NCI-H1105 treated with DMSO at 0.1 percent for 48 hours (cell line): ENCODE measurements around the gene ITGB8.

Source experiments
- DNase-seq: peaks from one replicate; lab custom pipeline; 2025; lab: John Stamatoyannopoulos, UW

The ITGB8 gene

DNA sequence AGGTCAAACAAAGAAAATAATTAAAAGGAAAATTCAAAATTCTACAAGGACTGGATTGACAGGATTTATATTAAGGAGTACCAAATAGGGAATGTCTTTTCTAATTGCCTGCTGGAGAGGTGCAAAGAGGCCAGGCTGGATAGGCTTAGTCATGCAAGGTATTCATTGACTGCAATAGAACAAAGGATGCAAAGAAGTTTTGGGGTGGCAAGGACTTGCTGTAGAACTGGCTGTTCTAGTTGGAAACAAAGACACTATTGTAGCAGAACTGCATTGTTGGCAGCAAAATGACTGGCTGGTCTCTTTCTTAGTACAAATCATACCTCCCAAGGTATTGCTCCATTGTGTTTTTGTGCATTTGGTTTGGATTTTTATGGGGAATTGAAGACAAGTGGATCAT, 10.1 kb downstream of the ITGB8 start:
- no peak for DNase-seq

GRCh38 chr7:20343205-20343604, 12.5 kb downstream of the ITGB8 start:
- no peak for DNase-seq

GRCh38 chr7:20343941-20344340, 13.2 kb downstream of the ITGB8 start:
- no peak for DNase-seq

GRCh38 chr7:20344396-20344795, 13.7 kb downstream of the ITGB8 start:
- DNase-seq, result no peak

- no peak for DNase-seq
Measured at GRCh38 chr7:20346577-20346976, 15.9 kb downstream of the ITGB8 start.

GRCh38 chr7:20347680-20348079, 17.0 kb downstream of the ITGB8 start:
- peak; percentile 85 for DNase-seq

DNA sequence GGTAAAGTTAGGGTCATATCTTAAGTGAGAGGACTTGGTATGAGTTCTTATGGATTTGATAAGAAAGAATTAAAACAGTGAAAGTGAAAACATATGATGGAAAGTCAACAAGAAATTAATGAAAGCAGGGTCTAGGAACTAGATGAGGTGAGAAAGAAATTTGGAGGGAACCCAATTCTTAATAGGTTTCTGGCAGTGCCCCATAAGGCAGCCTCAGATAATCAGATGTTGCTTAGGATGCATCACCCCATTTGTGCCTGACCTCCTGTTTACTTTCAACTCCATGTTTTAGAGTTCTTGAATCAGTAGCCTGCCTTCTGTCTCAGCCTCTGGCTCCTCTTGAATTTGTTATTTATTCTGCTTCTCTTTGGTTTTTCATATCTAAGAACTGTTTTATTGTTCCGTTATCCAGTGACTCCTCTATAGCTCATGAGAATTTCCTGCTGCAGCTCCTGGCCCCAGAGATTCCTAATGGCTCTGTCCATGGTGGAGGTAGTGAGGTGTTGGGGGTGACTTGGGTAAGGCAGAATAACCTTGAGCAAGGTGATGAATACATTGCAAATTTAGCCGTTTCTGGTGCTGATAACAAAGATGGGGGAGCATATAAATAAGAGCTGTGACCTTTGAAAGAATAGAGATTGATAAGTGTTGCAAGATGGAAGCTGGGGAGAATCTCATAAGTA, 17.6 kb downstream of the ITGB8 start:
- DNase-seq, result peak; percentile 85

DNA sequence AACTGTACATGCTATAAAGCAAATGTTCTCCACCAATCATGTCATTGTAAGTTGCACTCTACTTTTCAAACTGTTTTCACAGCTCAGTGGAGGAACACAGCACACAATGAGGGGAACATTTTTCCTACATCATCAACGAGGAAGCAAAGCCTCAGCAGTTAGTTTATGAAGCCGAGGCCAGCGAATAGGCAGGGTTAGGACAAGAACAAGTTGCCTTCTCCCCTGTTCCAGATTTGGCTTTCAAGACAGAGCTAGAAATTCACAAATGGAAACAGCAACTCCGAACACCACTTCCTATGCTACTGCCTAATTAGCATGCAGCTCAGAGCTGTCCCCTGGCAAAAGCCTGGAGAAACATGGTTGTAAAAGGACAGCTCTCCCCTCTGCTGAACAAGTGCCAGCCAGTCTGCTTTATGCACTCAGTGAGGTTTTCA, 19.8 kb downstream of the ITGB8 start:
- no peak for DNase-seq

DNA sequence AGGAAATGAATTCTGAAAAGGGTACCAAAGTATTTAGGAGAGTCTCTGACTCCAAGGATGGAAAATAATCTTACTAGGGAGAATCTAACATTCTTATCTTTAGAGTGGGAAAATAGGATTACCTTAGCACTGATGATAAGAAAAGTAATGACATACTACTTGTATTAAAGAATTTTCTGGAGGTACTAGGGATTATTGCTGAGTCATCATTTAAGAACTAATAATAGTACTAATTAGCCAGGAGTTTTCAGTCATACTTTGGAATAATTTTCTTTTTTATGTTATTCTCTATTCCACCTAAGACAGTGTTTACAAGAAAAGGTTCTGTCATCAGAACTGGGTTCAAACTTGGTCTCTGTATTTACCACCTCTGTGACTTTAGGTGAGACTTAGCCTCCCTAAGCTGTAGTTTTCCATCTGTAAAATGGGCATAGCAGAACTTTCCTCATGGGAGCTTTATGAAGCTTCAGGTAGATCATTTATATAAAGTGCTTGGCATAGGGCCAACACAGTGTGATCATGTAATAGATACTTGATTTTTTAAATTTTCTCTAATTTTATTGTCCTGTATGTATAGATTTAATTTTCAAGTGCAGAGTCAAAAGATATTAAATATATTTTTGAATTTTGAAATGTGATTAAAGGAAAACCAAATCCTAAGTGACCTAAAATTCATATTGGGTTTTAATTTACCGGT, 20.4 kb downstream of the ITGB8 start:
- DNase-seq, result no peak

- DNase-seq, result no peak
Measured at GRCh38 chr7:20351901-20352300, 21.2 kb downstream of the ITGB8 start.

- DNase-seq, result no peak
Measured at GRCh38 chr7:20352573-20353306, 22.0 kb downstream of the ITGB8 start.

DNA sequence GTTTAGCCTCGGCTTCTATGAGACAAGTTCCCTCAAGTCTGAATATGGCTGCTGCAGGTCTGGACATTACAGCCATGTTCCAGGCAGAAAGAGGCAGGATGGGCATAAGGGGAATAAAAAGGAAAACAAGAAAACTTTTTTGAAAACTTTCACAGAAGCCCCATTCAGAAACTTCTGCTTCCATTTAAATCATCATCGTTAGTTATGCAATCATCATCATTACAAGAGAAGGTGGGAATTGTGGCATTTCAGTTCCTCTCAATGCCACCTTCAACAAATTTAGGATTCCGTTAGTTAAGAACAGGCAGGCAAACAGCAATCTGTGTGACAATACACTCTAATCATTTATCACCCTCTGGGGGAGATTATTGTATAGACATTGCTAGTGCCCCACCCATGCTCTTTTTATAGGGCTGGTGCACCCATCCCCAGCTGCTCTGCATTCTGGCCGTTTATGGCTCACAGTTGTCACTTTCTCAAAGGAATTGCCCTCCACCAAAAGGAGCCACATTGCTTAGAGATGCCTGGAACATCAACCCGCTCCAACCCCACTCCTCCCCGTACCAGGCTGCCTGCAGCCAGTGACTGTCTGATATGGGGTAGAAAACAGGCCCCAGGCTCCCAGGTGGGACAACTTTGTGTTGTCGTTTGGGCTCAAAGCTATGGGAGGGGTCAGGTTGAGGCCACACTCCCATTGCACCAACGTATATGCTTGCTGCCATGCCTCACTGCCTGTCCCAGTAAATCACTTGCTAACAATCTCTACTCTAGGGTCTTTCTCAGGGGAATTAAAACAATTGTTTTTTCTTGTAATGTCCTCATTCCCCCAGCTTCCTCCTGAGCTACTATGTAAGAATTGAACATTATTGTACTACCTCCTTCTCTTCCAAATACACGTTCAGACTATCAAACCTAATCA, 24.2 kb downstream of the ITGB8 start:
- DNase-seq, result no peak

- no peak for DNase-seq
Measured at GRCh38 chr7:20358106-20358505, 27.4 kb downstream of the ITGB8 start.

DNA sequence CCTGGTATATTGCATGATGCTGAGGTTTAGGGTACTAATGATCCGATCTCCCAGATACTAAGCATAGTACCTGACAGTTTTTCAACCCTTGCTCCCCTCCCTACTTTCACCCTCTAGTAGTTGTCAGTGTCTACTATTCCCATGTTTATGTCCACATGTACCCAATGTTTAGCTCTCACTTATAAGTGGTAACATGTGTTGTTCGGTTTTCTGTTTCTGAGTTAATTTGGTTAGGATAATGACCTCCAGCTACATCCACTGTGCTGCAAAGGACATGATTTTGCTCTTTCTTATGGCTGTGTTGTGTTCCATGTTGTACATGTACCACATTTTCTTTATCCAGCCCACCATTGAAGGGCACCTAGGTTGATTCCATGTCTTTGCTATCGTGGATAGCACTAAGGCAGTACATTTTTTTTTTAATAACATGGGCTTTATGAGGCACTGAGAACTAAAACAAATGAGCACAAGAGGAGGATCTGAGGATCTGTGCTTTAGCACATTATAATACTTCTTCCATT, 28.1 kb downstream of the ITGB8 start:
- DNase-seq, result no peak

DNA sequence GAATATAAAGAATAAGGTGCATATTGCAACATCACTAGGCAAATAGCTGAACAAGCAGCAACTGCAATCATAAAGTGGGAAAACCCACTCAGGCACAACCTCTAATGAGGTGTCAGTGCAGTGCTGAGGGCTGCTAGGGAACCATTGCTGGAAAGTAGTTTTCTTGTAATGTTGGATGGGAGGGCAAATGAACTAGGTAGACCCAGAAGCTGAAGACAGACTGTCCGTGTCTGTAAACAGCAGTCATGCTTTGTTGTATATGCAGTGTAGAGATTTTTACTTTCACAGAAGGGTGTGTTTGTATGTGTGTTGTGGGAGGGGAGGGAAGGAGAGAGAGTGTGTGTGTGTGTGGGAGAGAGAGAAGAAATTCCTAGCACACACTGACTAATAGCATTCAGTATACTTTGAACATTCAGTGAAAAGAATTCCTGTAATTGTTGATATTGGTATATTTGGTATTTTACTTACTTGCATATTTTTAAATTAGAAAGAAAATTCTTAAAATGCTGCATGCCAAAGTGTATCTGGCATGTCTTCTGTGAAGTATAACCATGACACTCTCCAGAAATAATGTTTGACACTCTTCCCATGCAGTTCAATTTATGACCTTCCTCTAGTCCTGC, 28.8 kb downstream of the ITGB8 start:
- DNase-seq, result no peak

DNA sequence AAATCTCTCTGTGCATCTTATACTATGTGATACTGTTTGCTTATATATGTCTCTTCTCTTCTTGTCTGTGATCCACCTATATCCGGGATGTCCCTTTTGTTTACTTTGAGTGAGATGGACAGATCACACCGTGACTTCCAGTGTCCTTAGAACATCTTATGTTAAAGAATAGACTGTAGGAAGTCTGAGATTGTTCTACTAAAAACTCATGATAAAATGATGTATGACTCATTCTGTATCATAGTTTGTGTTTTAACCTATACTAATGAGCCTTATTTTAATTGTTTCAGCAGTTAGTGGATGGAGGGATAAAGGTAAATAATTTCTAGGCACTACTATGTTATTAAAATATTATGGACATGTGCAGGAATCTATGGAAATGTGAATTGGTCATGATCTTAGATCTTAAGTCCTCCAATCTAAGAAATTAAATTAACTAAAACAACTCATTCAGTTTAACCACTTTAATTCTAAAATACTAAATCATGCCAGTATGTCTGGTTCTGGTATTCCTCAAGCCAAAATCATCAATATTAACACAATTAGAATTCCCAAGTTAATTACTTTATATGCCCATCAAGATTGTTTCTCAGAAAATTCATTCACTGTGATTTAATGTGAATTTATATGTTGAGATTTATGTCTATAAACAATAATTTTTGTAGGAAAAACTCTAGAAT, 32.0 kb downstream of the ITGB8 start:
- DNase-seq, result no peak

DNA sequence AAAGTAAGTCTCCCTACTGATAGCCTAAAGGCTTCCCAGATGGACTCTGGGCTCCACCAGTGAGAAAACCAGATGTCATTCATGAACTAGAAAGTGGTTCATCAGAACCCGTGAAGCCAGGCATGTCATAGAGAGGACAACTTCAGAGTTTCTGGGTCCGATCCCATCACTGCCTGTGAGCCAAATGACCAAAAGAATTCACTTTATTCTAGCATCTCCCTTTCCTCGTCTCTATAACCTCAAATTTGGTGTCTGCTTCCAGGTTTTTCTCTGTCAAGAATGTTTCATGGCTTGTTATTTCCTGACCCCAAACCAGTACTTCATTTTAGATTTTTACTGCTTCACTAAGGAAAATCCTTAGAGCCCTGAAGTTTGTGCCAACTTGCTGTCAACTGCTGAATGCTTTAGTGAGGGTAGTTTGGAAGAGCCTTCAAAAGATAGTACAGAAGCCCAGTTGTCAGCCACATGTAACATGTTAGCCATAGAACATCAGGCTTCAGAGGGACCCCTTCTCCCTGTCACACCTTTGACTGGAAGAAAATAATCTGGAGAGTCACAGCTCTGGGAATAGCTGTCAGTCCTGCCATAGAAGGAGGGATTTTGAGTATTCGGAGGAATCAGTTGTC, 34.0 kb downstream of the ITGB8 start:
- DNase-seq, result no peak

DNA sequence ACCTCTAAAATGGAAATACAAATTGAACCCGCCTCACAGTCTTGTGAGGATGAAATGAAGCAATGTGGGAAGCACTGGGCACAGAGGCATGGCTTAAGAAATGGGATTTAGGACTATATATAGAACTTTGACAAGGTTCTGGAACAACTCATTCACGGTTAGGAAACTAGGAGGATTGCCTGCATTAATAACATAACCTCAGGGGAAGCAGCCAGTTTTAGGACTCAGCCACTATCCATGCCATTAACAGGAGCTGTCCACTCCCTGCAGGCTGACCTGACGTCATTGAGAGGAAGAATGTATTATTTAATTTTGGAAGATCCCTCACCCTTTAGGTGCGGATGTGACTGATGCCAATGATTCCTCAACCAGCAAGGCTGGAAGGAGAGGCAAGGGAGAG, 34.8 kb downstream of the ITGB8 start:
- no peak for DNase-seq

GRCh38 chr7:20374399-20374798, 43.7 kb downstream of the ITGB8 start:
- DNase-seq, result no peak

DNA sequence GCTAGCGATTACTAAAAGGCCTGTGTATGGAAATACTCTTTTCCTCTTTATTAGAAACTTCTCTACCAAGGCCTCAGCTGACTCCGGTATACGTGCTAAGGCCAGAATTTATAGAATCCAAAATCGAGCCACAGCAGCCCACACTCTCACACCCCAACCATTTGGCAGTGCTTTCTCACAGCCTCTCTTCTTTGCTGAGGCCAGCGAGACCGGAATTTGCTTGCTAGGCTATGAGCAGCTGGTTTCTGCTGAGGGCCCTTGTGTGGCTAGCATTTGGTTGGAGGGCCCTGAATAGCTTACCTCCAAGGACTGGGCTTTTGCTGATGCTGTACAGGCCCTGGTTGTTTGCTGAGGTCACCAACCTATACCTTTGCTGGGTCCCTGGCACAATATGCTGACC, 46.1 kb downstream of the ITGB8 start:
- no peak for DNase-seq
